ENCODE results near the gene NPC1L1. TPM values are rescaled to one million over a fixed set of nuclear protein-coding genes. Genes with fewer than 3 reads are reported as not detected.

NPC1L1 gene
- total and polyA plus RNA-seq, 2 donors (not counting 1 experiment from before 2014, with no cell fraction given): 0.07 TPM; not detected in 1

GRCh38 chr7:44512736-44513135, 28.4 kb downstream of the NPC1L1 start:
- H3K9ac ChIP-seq (ENCODE audit: low read length): no peak overlapping the region
- 90% methylated on average over 7 of the region's 7 CpGs for WGBS (ENCODE audit: insufficient coverage)
- CTCF ChIA-PET: no interaction called here

More at GRCh38 chr7:44512736-44513135, 28.4 kb downstream of the NPC1L1 start:
- Histone ChIP-seq H3K4me2 (replicated peaks; ENCODE audit: low read depth, low read length, poor library complexity, severe bottlenecking) (no peak overlapping the region), H3K4me1 (ENCODE audit: control insufficient read depth in 2 of 2, insufficient read depth in 2 of 2, low read length in 2 of 2) (peaks cover 0 to 3% of the 10 kb centered on the region in 2 donors), H3K27me3 (replicated peaks in 1 of 4; ENCODE audit: control extremely low read depth in 1 of 4, control insufficient read depth in 3 of 4, insufficient read depth in 4 of 4, low read length in 3 of 4) (no peaks in the 10 kb centered on the region), H3K79me2 (ENCODE audit: control insufficient read depth, insufficient read depth, low read length) (no peaks in the 10 kb centered on the region), H4K20me1 (ENCODE audit: control insufficient read depth, insufficient read depth, low read length, poor library complexity, severe bottlenecking) (no peaks in the 10 kb centered on the region), H3K36me3 (replicated peaks in 1 of 2; ENCODE audit: control extremely low read depth in 1 of 2, control insufficient read depth in 1 of 2, extremely low read depth in 1 of 2, insufficient read depth in 2 of 2, low read length in 1 of 2) (no peaks in the 10 kb centered on the region), H3K27ac (ENCODE audit: low read length in 2 of 2) (no peak overlapping the region), H3K4me3 (ENCODE audit: control extremely low read depth in 1 of 5, extremely low read depth in 1 of 5, insufficient read depth in 1 of 5, low read depth in 2 of 5, low read length in 4 of 5) (no peak overlapping the region), H3K9me3 (ENCODE audit: control extremely low read depth in 1 of 3, control insufficient read depth in 2 of 3, insufficient read depth in 1 of 3, low read length in 2 of 3) (no peaks in the 10 kb centered on the region), H2AFZ (ENCODE audit: insufficient read depth, low read depth, low read length, poor library complexity, severe bottlenecking) (no peak overlapping the region)
- intact Hi-C loops (cut with micrococcal nuclease): no loop called here
- POLR2A ChIA-PET: no interaction called here
- Mint-ChIP-seq H3K4me3 (no peak overlapping the region), H3K27me3 (no peaks in the 10 kb centered on the region), H3K4me1 (peaks cover 3% of the 10 kb centered on the region), H3K27ac (no peak overlapping the region), H3K9me3 (ENCODE audit: insufficient read depth) (no peaks in the 10 kb centered on the region)
- TF ChIP-seq CTCF (IDR thresholded peaks at IDR 0.05) (no peak), EZH2 (IDR thresholded peaks at IDR 0.05; ENCODE audit: borderline replicate concordance, insufficient read depth, low read depth, low read length, poor library complexity, severe bottlenecking) (no peak)
- ATAC-seq (ENCODE audit: low read depth) (no peak), DNase-seq (no peak)

Measured in B cell (primary cell).